ENCODE measurements around the gene C16orf92. TPM values are rescaled to one million over a fixed set of nuclear protein-coding genes. Genes with fewer than 3 reads are reported as not detected.
A peak's percentile ranks its signal among the peaks of the same experiment; 100 is the strongest.

The C16orf92 gene
- total and polyA plus RNA-seq, 7 experiments from 2014 or later: not detected

- no peak for ATAC-seq
- no peak for DNase-seq
- H3K27me3 Mint-ChIP-seq: peaks cover 38 to 54% (median 43%) of the 10 kb centered on the region in 5 donors
- H3K9me3 Mint-ChIP-seq: peaks cover 0 to 3% (median 0%) of the 10 kb centered on the region in 11 donors
- Histone ChIP-seq H3K9me3 (ENCODE audit: control insufficient read depth in 2 of 3, low read length in 3 of 3) (no peaks in the 10 kb centered on the region), H3K27me3 (ENCODE audit: control insufficient read depth in 2 of 2, insufficient read depth in 2 of 2, low read length in 2 of 2) (peaks cover 11 to 13% of the 10 kb centered on the region in 2 donors), H3K27ac (ENCODE audit: low read depth, low read length) (no peak overlapping the region), H3K4me1 (ENCODE audit: control insufficient read depth in 2 of 2, insufficient read depth in 2 of 2, low read length in 2 of 2) (no peaks in the 10 kb centered on the region), H3K4me3 (ENCODE audit: low read length) (no peak overlapping the region), H3K36me3 (ENCODE audit: control insufficient read depth in 2 of 3, insufficient read depth in 3 of 3, low read length in 3 of 3) (no peaks in the 10 kb centered on the region)
- ChIA-PET CTCF (no interaction called here), POLR2A (no interaction called here)
- no peak overlapping the region for H3K4me3 Mint-ChIP-seq
- H3K27ac Mint-ChIP-seq: no peak overlapping the region
- no peaks in the 10 kb centered on the region for H3K36me3 Mint-ChIP-seq
- peaks cover 4 to 15% (median 9%) of the 10 kb centered on the region in 7 donors for H3K4me1 Mint-ChIP-seq
- intact Hi-C loops (cut with micrococcal nuclease): no loop called here
These were observed 4.8 kb downstream of the C16orf92 start for GRCh38 chr16:30027588-30028437.

- ATAC-seq (no peak), DNase-seq (no peak)
- ChIA-PET CTCF (interaction anchor here (0.5 kb wide), 1 partner anchor 306 kb away, joined by 4 read pairs; no protein-coding TSS in a partner anchor), POLR2A (no interaction called here)
- H3K9me3 ChIP-seq (ENCODE audit: control insufficient read depth in 2 of 3, low read length in 3 of 3): no peaks in the 10 kb centered on the region
- Mint-ChIP-seq H3K27ac (no peak overlapping the region), H3K27me3 (peaks cover 38 to 55% (median 43%) of the 10 kb centered on the region in 5 donors), H3K4me1 (peaks cover 4 to 15% (median 9%) of the 10 kb centered on the region in 7 donors), H3K4me3 (no peak overlapping the region), H3K9me3 (peaks cover 0 to 3% (median 0%) of the 10 kb centered on the region in 11 donors), H3K36me3 (no peaks in the 10 kb centered on the region)
- no peaks in the 10 kb centered on the region for H3K36me3 ChIP-seq (ENCODE audit: control insufficient read depth in 2 of 3, insufficient read depth in 3 of 3, low read length in 3 of 3)
- peaks cover 11 to 13% of the 10 kb centered on the region in 2 donors for H3K27me3 ChIP-seq (ENCODE audit: control insufficient read depth in 2 of 2, insufficient read depth in 2 of 2, low read length in 2 of 2)
- no peak overlapping the region for H3K27ac ChIP-seq (ENCODE audit: low read depth, low read length)
- intact Hi-C loops (cut with micrococcal nuclease): no loop called here
- no peak overlapping the region for H3K4me3 ChIP-seq (ENCODE audit: low read length)
- no peaks in the 10 kb centered on the region for H3K4me1 ChIP-seq (ENCODE audit: control insufficient read depth in 2 of 2, insufficient read depth in 2 of 2, low read length in 2 of 2)
These were observed 5.6 kb downstream of the C16orf92 start for GRCh38 chr16:30028438-30029076.

- CTCF ChIA-PET: interaction anchor here (0.6 to 0.7 kb wide), 2 partner anchors 210 to 331 kb away, joined by 3 read pairs; no protein-coding TSS in a partner anchor
- no peaks in the 10 kb centered on the region for H3K4me1 ChIP-seq (ENCODE audit: control insufficient read depth in 2 of 2, insufficient read depth in 2 of 2, low read length in 2 of 2)
- H3K4me3 Mint-ChIP-seq: peak overlapping the region in 6 of 10 donors; percentile 30 to 75 (median 57)
- DNase-seq (no peak), ATAC-seq (no peak)
- H3K4me3 ChIP-seq (ENCODE audit: low read length): no peak overlapping the region
- H3K27ac ChIP-seq (ENCODE audit: low read depth, low read length): no peak overlapping the region
- intact Hi-C loops (cut with micrococcal nuclease): loop anchor here in 1 of 2 donors (10.0 kb wide), 1 partner anchor 105 kb away; the partner anchor contains the start of gene KCTD13
- H3K27me3 Mint-ChIP-seq: peaks cover 38 to 61% (median 43%) of the 10 kb centered on the region in 5 donors
- H3K36me3 Mint-ChIP-seq: no peaks in the 10 kb centered on the region
- no peaks in the 10 kb centered on the region for H3K9me3 ChIP-seq (ENCODE audit: control insufficient read depth in 2 of 3, low read length in 3 of 3)
- H3K27me3 ChIP-seq (ENCODE audit: control insufficient read depth in 2 of 2, insufficient read depth in 2 of 2, low read length in 2 of 2): peaks cover 11 to 13% of the 10 kb centered on the region in 2 donors
- peaks cover 0 to 3% (median 0%) of the 10 kb centered on the region in 11 donors for H3K9me3 Mint-ChIP-seq
- H3K4me1 Mint-ChIP-seq: peaks cover 4 to 15% (median 9%) of the 10 kb centered on the region in 7 donors
- POLR2A ChIA-PET: interaction anchor here (0.7 to 0.8 kb wide), 2 partner anchors 36 to 538 kb away, joined by 3 read pairs; partner anchors contain the start of gene ALDOA
- H3K36me3 ChIP-seq (ENCODE audit: control insufficient read depth in 2 of 3, insufficient read depth in 3 of 3, low read length in 3 of 3): no peaks in the 10 kb centered on the region
- peak overlapping the region in 1 of 9 donors; percentile 52 for H3K27ac Mint-ChIP-seq
These were observed 7.2 kb downstream of the C16orf92 start for GRCh38 chr16:30030011-30030685.

- no peak for ATAC-seq
- H3K27me3 Mint-ChIP-seq: peaks cover 38 to 64% (median 43%) of the 10 kb centered on the region in 5 donors
- no peaks in the 10 kb centered on the region for H3K36me3 Mint-ChIP-seq
- Histone ChIP-seq H3K27me3 (ENCODE audit: control insufficient read depth in 2 of 2, insufficient read depth in 2 of 2, low read length in 2 of 2) (peaks cover 11 to 13% of the 10 kb centered on the region in 2 donors), H3K9me3 (ENCODE audit: control insufficient read depth in 2 of 3, low read length in 3 of 3) (no peaks in the 10 kb centered on the region), H3K4me1 (ENCODE audit: control insufficient read depth in 2 of 2, insufficient read depth in 2 of 2, low read length in 2 of 2) (no peaks in the 10 kb centered on the region), H3K27ac (ENCODE audit: low read depth, low read length) (no peak within 1 kb of the TSS), H3K4me3 (ENCODE audit: low read length) (no peak within 1 kb of the TSS), H3K36me3 (ENCODE audit: control insufficient read depth in 2 of 3, insufficient read depth in 3 of 3, low read length in 3 of 3) (no peaks in the 10 kb centered on the region)
- intact Hi-C loops (cut with micrococcal nuclease): loop anchor here in 1 of 2 donors (10.0 kb wide), 1 partner anchor 106 kb away; the partner anchor contains the start of gene KCTD13
- peaks cover 4 to 20% (median 9%) of the 10 kb centered on the region in 7 donors for H3K4me1 Mint-ChIP-seq
- H3K9me3 Mint-ChIP-seq: peaks cover 0 to 3% (median 0%) of the 10 kb centered on the region in 11 donors
- DNase-seq: no peak
- ChIA-PET CTCF (interaction anchor here (0.7 to 1.9 kb wide), 4 partner anchors 10 to 330 kb away, joined by 3 to 5 read pairs (median 4); no protein-coding TSS in a partner anchor), POLR2A (interaction anchor here (0.8 kb wide), 1 partner anchor 35 kb away, joined by 3 read pairs; the partner anchor contains the start of gene ALDOA)
- peak within 1 kb of the TSS in 8 of 10 donors; percentile 38 to 75 (median 56) for H3K4me3 Mint-ChIP-seq
- H3K27ac Mint-ChIP-seq: peak within 1 kb of the TSS in 2 of 9 donors; percentile 46 to 52
These were observed 7.9 kb downstream of the C16orf92 start, which contains the start of gene TLCD3B for GRCh38 chr16:30030841-30031413. Gene TLCD3B, minus strand, starts transcription at chr16:30031271. Its CDS starts 744 bp downstream, at chr16:30030527.

DNA sequence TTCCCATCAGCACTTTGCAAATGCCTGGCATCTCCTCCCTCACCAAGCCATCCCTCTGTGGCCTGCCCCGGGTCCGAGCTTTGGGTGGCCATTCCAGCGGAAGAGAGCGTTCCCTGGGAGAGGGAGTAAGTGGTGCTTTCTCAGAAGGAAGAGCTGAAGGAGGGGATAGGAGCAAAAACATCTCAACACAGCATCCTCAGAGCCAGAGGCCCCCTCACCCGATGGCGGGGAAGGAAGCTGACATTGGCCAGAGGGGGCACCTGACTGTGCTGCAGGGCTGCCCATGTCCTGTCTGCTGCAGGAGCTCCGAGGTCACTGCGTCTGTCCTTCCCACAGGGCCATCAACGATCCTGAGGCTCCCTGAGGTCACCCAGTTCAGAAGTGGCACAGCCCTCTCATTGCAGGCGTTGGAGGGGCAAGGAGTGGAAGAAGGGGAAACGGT lies 8.5 kb downstream of the C16orf92 start:
- no peak overlapping the region for H3K4me3 ChIP-seq (ENCODE audit: low read length)
- H3K27ac ChIP-seq (ENCODE audit: low read depth, low read length): no peak overlapping the region
- H3K9me3 ChIP-seq (ENCODE audit: control insufficient read depth in 2 of 3, low read length in 3 of 3): no peaks in the 10 kb centered on the region
- peaks cover 11 to 13% of the 10 kb centered on the region in 2 donors for H3K27me3 ChIP-seq (ENCODE audit: control insufficient read depth in 2 of 2, insufficient read depth in 2 of 2, low read length in 2 of 2)
- no peaks in the 10 kb centered on the region for H3K4me1 ChIP-seq (ENCODE audit: control insufficient read depth in 2 of 2, insufficient read depth in 2 of 2, low read length in 2 of 2)
- DNase-seq (no peak), ATAC-seq (no peak)
- H3K27ac Mint-ChIP-seq: no peak overlapping the region
- peak overlapping the region in 3 of 10 donors; percentile 27 to 60 (median 50) for H3K4me3 Mint-ChIP-seq
- no peaks in the 10 kb centered on the region for H3K36me3 ChIP-seq (ENCODE audit: control insufficient read depth in 2 of 3, insufficient read depth in 3 of 3, low read length in 3 of 3)
- intact Hi-C loops (cut with micrococcal nuclease): loop anchor here in 1 of 2 donors (10.0 kb wide), 1 partner anchor 107 kb away; the partner anchor contains the start of gene KCTD13
- peaks cover 0 to 3% (median 0%) of the 10 kb centered on the region in 11 donors for H3K9me3 Mint-ChIP-seq
- CTCF ChIA-PET: interaction anchor here (0.6 to 1.9 kb wide), 8 partner anchors 10 to 377 kb away, joined by 3 to 5 read pairs (median 3); no protein-coding TSS in a partner anchor
- H3K36me3 Mint-ChIP-seq: no peaks in the 10 kb centered on the region
- H3K27me3 Mint-ChIP-seq: peaks cover 38 to 68% (median 43%) of the 10 kb centered on the region in 5 donors
- POLR2A ChIA-PET: interaction anchor here (0.9 kb wide), 1 partner anchor 30 kb away, joined by 3 read pairs; no protein-coding TSS in a partner anchor
- H3K4me1 Mint-ChIP-seq: peaks cover 4 to 22% (median 9%) of the 10 kb centered on the region in 7 donors

Data from naive thymus-derived CD4-positive, alpha-beta T cell (primary cell).